AG09309 (cell line): ENCODE data around the gene SUPT7L.

ENCODE experiments used
- DNase-seq: peaks from one replicate; pipeline ENCODE4 v3.0.0-alpha.2; 2010; ENCODE audit warnings: low read depth
- H3K4me3 ChIP-seq: 2 replicates; pipeline ENCODE4 v1.5.1; 2011; ENCODE audit warnings: mild to moderate bottlenecking, low read depth, low read length, moderate library complexity; ENCODE audit not compliant: control insufficient read depth
- CTCF ChIP-seq: IDR thresholded peaks from 2 replicates; pipeline ENCODE4 v1.5.1; 2011; ENCODE audit warnings: mild to moderate bottlenecking, low read depth, low read length, inconsistent platforms; ENCODE audit not compliant: insufficient read depth, control insufficient read depth; ENCODE audit errors: missing control alignments

The SUPT7L gene

GRCh38 chr2:27672723-27673486, 9.5 kb upstream of the SUPT7L start:
- H3K4me3 ChIP-seq: no peak overlapping the region
- DNase-seq: no peak
- no peak for TF ChIP-seq CTCF

- DNase-seq: no peak
- no peak for TF ChIP-seq CTCF
- no peak overlapping the region for H3K4me3 ChIP-seq
These were observed 7.8 kb upstream of the SUPT7L start for GRCh38 chr2:27671235-27671634.

- H3K4me3 ChIP-seq: no peak overlapping the region
- TF ChIP-seq CTCF: no peak
- DNase-seq: no peak
These were observed 4.0 kb upstream of the SUPT7L start for GRCh38 chr2:27667446-27667845.

- no peak for DNase-seq
- TF ChIP-seq CTCF: no peak
- H3K4me3 ChIP-seq: peak overlapping the region; percentile 88
These were observed 1.4 kb upstream of the SUPT7L start for GRCh38 chr2:27664622-27665363.

- peak overlapping the region; percentile 88 for H3K4me3 ChIP-seq
- peak; percentile 13 for TF ChIP-seq CTCF
- no peak for DNase-seq
These were observed 750 bp upstream of the SUPT7L start for GRCh38 chr2:27664154-27664574.

- H3K4me3 ChIP-seq: no peak overlapping the region
- no peak for DNase-seq
- TF ChIP-seq CTCF: no peak
These were observed 2.0 kb downstream of the SUPT7L start for GRCh38 chr2:27661371-27661770.
